ENCODE measurements around the gene TRIM71.
"Not testable (repeated sequence)": the region's sequence is repeated elsewhere in the genome, so short reads cannot be mapped to it uniquely, and the experiment has no call there.

Gene TRIM71

GRCh38 chr3:32895701-32896100 lies 77.9 kb downstream of the TRIM71 start:
- no peak for DNase-seq

- DNase-seq: no peak
Observed at GRCh38 chr3:32896143-32896542, 78.3 kb downstream of the TRIM71 start.

DNA sequence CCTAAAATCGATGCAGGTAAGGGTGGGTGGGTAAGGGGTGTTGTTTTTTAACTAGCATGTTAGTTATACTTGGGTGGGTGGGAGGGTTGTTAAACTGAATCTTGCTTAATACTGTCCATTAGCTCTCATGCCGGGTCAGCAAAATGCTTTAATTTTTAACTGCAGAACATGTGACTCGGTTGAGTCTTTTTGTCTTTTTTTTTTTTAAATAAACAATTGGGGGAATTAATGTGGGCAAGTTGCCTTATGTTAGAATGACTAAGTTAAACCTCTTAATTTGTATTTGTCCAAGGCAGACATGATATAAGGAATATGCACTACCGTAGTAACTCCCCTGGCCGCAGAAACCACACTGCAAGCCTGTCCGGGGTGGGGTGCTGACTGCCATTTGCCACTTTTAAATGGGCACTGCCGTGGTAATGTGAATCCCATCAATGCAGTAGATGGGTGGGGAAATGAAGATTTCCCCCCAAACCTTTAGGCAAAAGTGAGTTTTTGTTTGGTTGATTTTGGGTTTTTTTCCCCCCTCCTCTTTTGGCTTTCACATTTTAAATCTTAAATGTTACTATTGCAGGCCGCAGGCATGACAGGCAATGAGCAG lies 79.3 kb downstream of the TRIM71 start:
- no peak for DNase-seq

- no peak for DNase-seq
Observed at GRCh38 chr3:32897981-32898623, 80.3 kb downstream of the TRIM71 start.

DNA sequence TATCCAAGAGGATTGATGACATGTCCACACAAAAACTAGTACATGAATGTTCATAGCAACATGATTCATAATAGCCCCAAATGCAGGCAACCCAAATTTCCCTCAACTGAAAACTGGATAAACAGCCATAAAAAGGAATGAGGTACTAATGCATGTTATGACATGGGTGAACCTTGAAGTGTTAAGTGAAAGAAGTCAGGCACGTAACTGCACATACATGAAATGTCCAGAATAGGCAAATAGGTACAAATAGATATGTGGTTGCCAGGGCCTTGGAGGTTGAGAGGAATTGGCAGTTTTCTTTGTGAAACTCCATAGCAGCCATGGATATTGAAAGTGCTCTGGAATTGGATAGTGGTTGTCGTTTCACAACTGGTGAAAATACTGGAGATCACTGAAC lies 81.5 kb downstream of the TRIM71 start:
- DNase-seq: no peak

- DNase-seq: no peak
Observed at GRCh38 chr3:32901005-32901932, 83.5 kb downstream of the TRIM71 start.

GRCh38 chr3:32902887-32903371 lies 85.1 kb downstream of the TRIM71 start:
- DNase-seq: peak; percentile 23

- no peak for DNase-seq
Observed at GRCh38 chr3:32903953-32904352, 86.2 kb downstream of the TRIM71 start.

DNA sequence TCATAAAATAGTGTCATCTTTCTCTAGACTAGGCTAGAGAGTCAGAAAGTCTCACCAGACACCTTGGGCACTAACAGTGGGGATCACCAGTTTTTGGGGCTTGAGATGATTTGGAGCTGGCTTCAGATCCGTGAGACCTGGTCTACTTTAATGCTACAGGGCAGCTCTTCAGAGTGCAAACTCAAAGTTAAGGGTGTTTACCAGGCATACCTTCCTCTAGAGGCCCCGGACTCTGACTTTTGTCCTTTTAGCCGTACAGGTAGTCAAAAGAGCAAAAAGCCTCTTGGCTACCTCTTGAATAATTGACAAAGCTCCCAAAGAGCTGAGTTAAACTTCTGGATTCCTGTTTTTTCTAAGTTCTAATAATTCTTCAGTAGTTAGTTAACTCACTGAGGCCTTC lies 92.2 kb downstream of the TRIM71 start:
- DNase-seq: no peak

DNA sequence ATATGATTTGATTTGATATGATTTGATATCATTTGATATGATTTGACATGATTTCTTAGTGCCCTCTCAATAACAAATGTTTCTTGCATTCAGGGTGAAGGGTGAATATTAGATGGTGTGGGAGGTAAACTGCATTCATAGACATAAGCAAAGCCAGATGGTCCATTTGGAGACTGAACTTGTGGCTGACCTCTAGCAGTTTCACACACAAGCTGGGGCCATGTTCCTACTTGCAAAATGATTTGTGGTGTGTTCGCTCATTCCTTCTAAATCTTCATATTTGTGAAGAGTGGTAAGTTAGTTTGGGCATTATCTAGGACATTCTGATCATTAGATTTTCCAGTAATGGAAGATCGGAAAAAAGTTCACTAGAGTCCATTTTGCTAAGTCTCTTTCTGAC lies 93.2 kb downstream of the TRIM71 start:
- no peak for DNase-seq

- DNase-seq: peak; percentile 13
Observed at GRCh38 chr3:32912046-32912445, 94.2 kb downstream of the TRIM71 start.

- DNase-seq: no peak
Observed at GRCh38 chr3:32913790-32914446, 96.1 kb downstream of the TRIM71 start.

DNA sequence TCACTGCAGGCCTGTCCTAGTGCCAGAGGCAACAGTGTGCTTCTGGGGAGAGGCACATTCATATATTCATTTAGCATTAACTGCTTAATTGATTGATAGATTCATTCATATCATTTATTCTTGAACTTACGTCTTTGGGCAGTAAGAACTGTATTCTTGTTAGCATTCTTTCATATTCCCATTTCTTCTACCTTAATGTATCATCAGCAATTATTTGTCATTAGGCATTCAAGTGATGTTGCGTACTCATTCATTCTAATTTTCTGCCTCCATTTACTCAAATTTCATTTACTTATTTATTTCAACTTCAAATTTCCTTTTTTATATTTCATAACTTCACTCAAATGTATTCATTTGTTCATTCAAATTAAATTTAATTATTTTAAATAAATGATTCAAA lies 102.1 kb downstream of the TRIM71 start:
- DNase-seq: no peak

DNA sequence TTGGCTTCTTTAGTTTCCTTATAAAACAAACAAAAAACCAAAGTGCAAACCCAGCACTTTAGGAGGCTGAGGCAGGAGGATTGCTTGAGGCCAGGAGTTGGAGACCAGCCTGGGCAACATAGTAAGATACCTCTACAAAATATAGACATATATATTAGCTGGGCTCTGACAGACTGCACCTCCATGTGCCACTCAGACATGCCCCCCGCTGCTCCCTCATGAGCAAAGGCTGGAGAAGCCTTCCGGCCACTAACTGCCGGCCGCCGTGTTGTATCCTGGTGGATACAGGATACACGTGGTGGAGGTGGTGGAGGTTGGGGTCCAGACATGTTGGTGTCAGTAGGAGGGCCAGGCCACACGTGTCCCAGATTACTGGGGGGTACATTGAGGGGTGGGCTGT lies 104.3 kb downstream of the TRIM71 start:
- DNase-seq: no peak

GRCh38 chr3:32930161-32930560 lies 112.4 kb downstream of the TRIM71 start:
- no peak for DNase-seq

- DNase-seq: not testable (repeated sequence)
Observed at GRCh38 chr3:32931273-32931672, 113.5 kb downstream of the TRIM71 start.

- DNase-seq: peak; percentile 21
Observed at GRCh38 chr3:32934150-32934742, 116.4 kb downstream of the TRIM71 start.

- no peak for DNase-seq
Observed at GRCh38 chr3:32937331-32937730, 119.5 kb downstream of the TRIM71 start.

GRCh38 chr3:32939531-32940284 lies 121.9 kb downstream of the TRIM71 start:
- not testable (repeated sequence) for DNase-seq

- DNase-seq: no peak
Observed at GRCh38 chr3:32940726-32941125, 122.9 kb downstream of the TRIM71 start.

DNA sequence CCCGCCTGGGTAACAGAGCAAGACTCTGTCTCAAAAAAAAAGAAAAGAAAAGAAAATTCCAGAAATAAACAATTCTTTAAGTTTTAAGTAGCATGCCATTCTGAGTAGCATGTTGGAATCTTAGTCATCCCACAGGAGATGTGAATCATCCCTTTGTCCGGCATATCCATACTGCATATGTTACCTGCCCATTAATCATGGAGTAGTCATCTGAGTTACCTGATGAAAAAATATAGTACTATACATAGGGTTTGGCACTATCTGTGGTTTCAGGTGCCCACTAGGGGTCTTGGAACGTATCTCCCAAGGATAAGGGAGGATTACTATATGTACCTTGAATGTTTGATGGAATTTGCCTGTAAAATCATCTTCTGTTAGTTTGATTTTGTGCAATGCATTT lies 127.3 kb downstream of the TRIM71 start:
- no peak for DNase-seq

DNA sequence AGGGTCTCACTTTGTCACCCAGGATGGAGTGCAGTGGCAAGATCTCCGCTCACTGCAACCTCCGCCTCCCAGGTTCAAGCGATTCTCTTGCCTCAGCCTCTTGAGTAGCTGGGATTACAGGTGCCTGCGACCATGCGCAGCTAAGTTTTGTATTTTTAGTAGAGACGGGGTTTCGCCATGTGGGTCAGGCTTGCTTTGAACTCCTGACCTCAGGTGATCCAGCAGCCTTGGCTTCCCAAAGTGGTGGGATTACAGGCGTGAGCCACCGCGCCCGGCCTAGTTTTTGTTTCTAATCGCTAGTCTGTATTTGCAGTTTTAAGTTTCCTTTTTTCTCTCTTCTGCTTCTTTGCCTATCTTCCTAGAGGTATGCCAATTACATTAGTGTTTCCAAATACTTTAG lies 127.8 kb downstream of the TRIM71 start:
- not testable (repeated sequence) for DNase-seq
